Common myeloid progenitor, CD34-positive (primary cell): ENCODE results near the gene MT1H.
"Not testable (repeated sequence)": the region's sequence is repeated elsewhere in the genome, so short reads cannot be mapped to it uniquely, and the experiment has no call there.

Source experiments
- CTCF ChIA-PET: fragments of 350-600 bp; sonication (Branson Sonifier 250); formaldehyde crosslinking; loops from one replicate; lab custom pipeline; 2021; ENCODE audit warnings: antibody characterized with exemption; lab: Charles Lee
- POLR2A ChIA-PET: fragments of 350-600 bp; sonication (Branson Sonifier 250); formaldehyde crosslinking; loops from one replicate; lab custom pipeline; 2021; ENCODE audit warnings: antibody characterized with exemption; lab: Charles Lee
- DNase-seq, 3 donors: peaks; one replicate each; pipeline versions ENCODE4 v3.0.0 to v3.0.0-alpha.2; 2013
- H3K27ac ChIP-seq, 2 experiments: 1 replicate in 1 of 2; 2 replicates in 1 of 2; pipeline ENCODE4 v1.7.0; 2013; ENCODE audit warnings: inconsistent platforms in 2 of 2, low read length in 2 of 2, mild to moderate bottlenecking in 2 of 2, low read depth in 1 of 2, moderate library complexity in 1 of 2; ENCODE audit not compliant: severe bottlenecking in 2 of 2, insufficient read depth in 1 of 2, poor library complexity in 1 of 2
- H3K27me3 ChIP-seq, 5 experiments: replicated peaks in 2 of 5; 1 replicate in 3 of 5; 2 replicates in 2 of 5; pipeline versions ENCODE4 v1.6.1 to v1.7.0; 2013; ENCODE audit warnings: low read length in 4 of 5, mild to moderate bottlenecking in 2 of 5, moderate library complexity in 2 of 5, inconsistent platforms in 1 of 5; ENCODE audit not compliant: insufficient read depth in 5 of 5, control insufficient read depth in 4 of 5
- H3K36me3 ChIP-seq, 4 experiments: 1 replicate in 2 of 4; 2 replicates in 2 of 4; pipeline versions ENCODE4 v1.6.1 to v1.7.0; 2013; ENCODE audit warnings: low read length in 3 of 4, control low read depth in 1 of 4, mild to moderate bottlenecking in 1 of 4; ENCODE audit not compliant: control insufficient read depth in 4 of 4, insufficient read depth in 4 of 4
- H3K4me1 ChIP-seq, 4 experiments: 1 replicate in 3 of 4; 2 replicates in 1 of 4; pipeline versions ENCODE4 v1.6.1 to v1.7.1; 2013; ENCODE audit warnings: low read length in 3 of 4, mild to moderate bottlenecking in 3 of 4, control low read depth in 1 of 4, inconsistent platforms in 1 of 4, moderate library complexity in 1 of 4; ENCODE audit not compliant: control insufficient read depth in 4 of 4, insufficient read depth in 4 of 4; ENCODE audit errors: control extremely low read depth in 1 of 4
- H3K4me3 ChIP-seq, 7 experiments: 1 replicate in 4 of 7; 2 replicates in 3 of 7; pipeline versions ENCODE4 v1.5.1 to v1.7.0; 2013; ENCODE audit warnings: mild to moderate bottlenecking in 7 of 7, low read length in 6 of 7, moderate library complexity in 6 of 7, inconsistent platforms in 2 of 7, low read depth in 2 of 7, control low read depth in 1 of 7; ENCODE audit not compliant: insufficient read depth in 4 of 7, control insufficient read depth in 1 of 7; ENCODE audit errors: extremely low read depth in 1 of 7
- H3K9me3 ChIP-seq, 5 experiments: 1 replicate in 4 of 5; 2 replicates in 1 of 5; pipeline versions ENCODE4 v1.6.1 to v1.7.1; 2013; ENCODE audit warnings: low read length in 4 of 5, mild to moderate bottlenecking in 2 of 5, inconsistent platforms in 1 of 5, low read depth in 1 of 5, moderate library complexity in 1 of 5; ENCODE audit not compliant: control insufficient read depth in 4 of 5, insufficient read depth in 2 of 5; ENCODE audit errors: control extremely low read depth in 1 of 5
- WGBS: methylation state at CpG from one replicate; pipeline ENCODE4 v1.1.5; 2013; ENCODE audit not compliant: insufficient coverage; 5-methylcytosine and 5-hydroxymethylcytosine counted together

Gene MT1H

DNA sequence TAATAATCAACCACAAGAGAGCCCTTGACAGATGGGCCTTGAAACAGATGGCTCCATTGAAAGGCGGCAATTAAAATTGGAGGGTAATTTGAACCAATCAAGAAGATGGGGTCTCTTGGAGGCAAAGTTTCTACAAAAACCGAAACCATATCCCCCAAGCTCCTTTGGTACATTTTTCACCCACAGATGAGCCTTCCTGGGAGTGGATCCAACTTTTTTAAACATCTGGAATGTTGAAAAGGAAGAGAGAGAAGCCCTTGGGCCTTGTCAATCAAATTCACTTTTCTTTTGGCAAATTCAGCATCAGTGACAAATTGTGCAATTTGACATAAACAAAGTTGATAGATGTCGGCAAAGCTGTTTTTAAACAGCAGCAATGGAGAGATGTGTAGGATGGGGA lies 47.1 kb downstream of the MT1H start:
- 100% methylated on average over 1 of the region's 3 CpGs for WGBS
- POLR2A ChIA-PET, result no interaction called here
- Histone ChIP-seq H3K4me3 (no peak overlapping the region), H3K36me3 (no peaks in the 10 kb centered on the region), H3K27me3 (peaks cover 0 to 2% (median 0%) of the 10 kb centered on the region in 5 experiments), H3K4me1 (no peaks in the 10 kb centered on the region), H3K27ac (no peak overlapping the region), H3K9me3 (no peaks in the 10 kb centered on the region)
- CTCF ChIA-PET, result interaction anchor here (4.6 kb wide), 1 partner anchor 14 kb away, joined by 23 read pairs; no protein-coding TSS in a partner anchor
- no peak for DNase-seq

DNA sequence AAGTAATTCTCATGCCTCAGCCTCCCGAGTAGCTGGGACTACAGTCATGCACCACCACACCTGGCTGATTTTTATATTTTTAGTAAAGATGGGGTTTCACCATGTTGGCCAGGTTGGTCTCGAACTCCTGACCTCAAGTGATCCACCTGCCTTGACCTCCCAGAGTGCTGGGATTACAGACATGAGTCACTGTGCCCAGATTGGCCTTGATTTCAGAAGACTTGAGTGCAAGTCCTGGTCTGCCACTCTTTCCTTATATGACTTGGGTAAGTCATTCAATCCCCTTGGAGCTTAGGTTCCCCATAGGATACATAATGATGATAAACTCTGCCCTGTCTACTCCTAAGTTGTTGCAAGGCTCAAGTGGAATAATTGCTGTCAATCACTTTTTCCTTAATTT lies 47.9 kb downstream of the MT1H start:
- H3K27me3 ChIP-seq, H3K36me3 ChIP-seq, POLR2A ChIA-PET, H3K27ac ChIP-seq, H3K4me3 ChIP-seq, DNase-seq, H3K4me1 ChIP-seq, H3K9me3 ChIP-seq: not testable (repeated sequence)
- CTCF ChIA-PET, result interaction anchor here (0.6 to 4.6 kb wide), 3 partner anchors 9 to 1809 kb away, joined by 3 to 23 read pairs (median 3); no protein-coding TSS in a partner anchor
- WGBS, result 100% methylated on average over 1 of the region's 2 CpGs
